Measurements from ENCODE around the gene PRKD2. TPM values are rescaled to one million over a fixed set of nuclear protein-coding genes. Genes with fewer than 3 reads are reported as not detected.
"Not testable (repeated sequence)": the region's sequence is repeated elsewhere in the genome, so short reads cannot be mapped to it uniquely, and the experiment has no call there.

The PRKD2 gene
- total and polyA plus RNA-seq, 2 of the 8 experiments (the other 6 are each of a cell fraction or from before 2014, with no cell fraction given) = 24.4 to 63.8 TPM

DNA sequence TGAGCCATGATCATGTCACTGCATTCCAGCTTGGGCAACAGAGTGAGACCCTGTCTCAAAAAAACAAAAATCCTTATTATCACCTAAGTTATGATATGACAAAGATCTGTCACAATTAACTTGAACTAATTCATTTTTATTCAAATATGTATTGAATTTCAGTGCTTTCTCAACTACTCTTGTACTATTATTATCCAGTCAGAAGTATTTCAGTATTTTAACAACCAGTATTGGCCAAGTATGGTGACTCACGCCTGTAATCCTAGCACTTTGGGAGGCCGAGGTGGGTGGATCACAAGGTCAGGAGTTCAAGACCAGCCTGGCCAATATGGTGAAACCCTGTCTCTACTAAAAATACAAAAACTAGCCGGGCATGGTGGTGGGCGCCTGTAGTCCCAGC, 44.0 kb upstream of the PRKD2 start:
- H2AFZ ChIP-seq (ENCODE audit: low read length); H2BK120ac ChIP-seq (replicated peaks; ENCODE audit: low read depth, low read length); H3K9ac ChIP-seq (replicated peaks in 1 of 4; ENCODE audit: extremely low read depth in 1 of 4, low read depth in 3 of 4, low read length in 3 of 4); H3K23me2 ChIP-seq (ENCODE audit: low read depth, low read length); H3K4me1 ChIP-seq (replicated peaks in 1 of 4; ENCODE audit: control insufficient read depth in 3 of 4, insufficient read depth in 4 of 4, low read length in 3 of 4); H4K91ac ChIP-seq (replicated peaks; ENCODE audit: insufficient read length, low read length); H3K36me3 ChIP-seq (ENCODE audit: control insufficient read depth in 2 of 4, insufficient read depth in 4 of 4, low read length in 3 of 4); H4K20me1 ChIP-seq (replicated peaks in 1 of 2; ENCODE audit: control insufficient read depth in 1 of 2, insufficient read depth in 2 of 2, low read length in 2 of 2); H3K27me3 ChIP-seq (replicated peaks in 1 of 4; ENCODE audit: control insufficient read depth in 3 of 4, extremely low read depth in 1 of 4, insufficient read depth in 3 of 4, low read length in 3 of 4); H2BK5ac ChIP-seq (ENCODE audit: low read depth, low read length); H4K8ac ChIP-seq (ENCODE audit: extremely low read depth, insufficient read depth, low read length); H2AK5ac ChIP-seq (ENCODE audit: low read depth, low read length); H4K5ac ChIP-seq (ENCODE audit: insufficient read length, low read depth, low read length); H3K23ac ChIP-seq (ENCODE audit: insufficient read length); H2BK12ac ChIP-seq (ENCODE audit: low read depth, low read length); H3K4ac ChIP-seq (replicated peaks; ENCODE audit: insufficient read length, low read depth, low read length); H3K27ac ChIP-seq (ENCODE audit: low read depth, low read length); H3K4me3 ChIP-seq (ENCODE audit: extremely low read depth in 1 of 4, insufficient read depth in 2 of 4, low read depth in 3 of 4, low read length in 4 of 4); DNase-seq (ENCODE audit: low read depth in 1 of 2, low spot score in 2 of 2); H3K4me2 ChIP-seq (ENCODE audit: insufficient read depth in 1 of 2, low read depth in 2 of 2, low read length in 2 of 2); H3K79me2 ChIP-seq (ENCODE audit: control insufficient read depth in 1 of 2, insufficient read depth in 2 of 2, low read length in 2 of 2); H3K18ac ChIP-seq (ENCODE audit: extremely low read depth, low read length); H2BK15ac ChIP-seq (ENCODE audit: low read length); FAIRE-seq; H2BK20ac ChIP-seq (ENCODE audit: low read length); H3K9me3 ChIP-seq (ENCODE audit: insufficient read depth in 2 of 2, low read depth in 1 of 2, low read length in 1 of 2); H3K79me1 ChIP-seq (ENCODE audit: low read depth, low read length); H3K56ac ChIP-seq (replicated peaks; ENCODE audit: insufficient read length, low read depth, low read length); H3K14ac ChIP-seq (ENCODE audit: insufficient read length): not testable (repeated sequence)
- POLR2A ChIA-PET (ENCODE audit: partially characterized antibody) = interaction anchor here (1.5 to 4.0 kb wide), 3 partner anchors 12 to 27 kb away, joined by 4 to 14 read pairs (median 5); partner anchors contain the start of gene SLC1A5
- WGBS, 2 experiments (ENCODE audit: extremely low coverage in 1 of 2, insufficient coverage in 1 of 2, insufficient read length in 1 of 2, insufficient replicate concordance in 2 of 2, low coverage in 1 of 2, low lambda C conversion rate in 2 of 2, missing lambda C conversion rate in 1 of 2) = 91% methylated on average over 4 of the region's 4 CpGs; no CpG with 5 or more reads in 1 of the 2 experiments
- CTCF ChIA-PET (ENCODE audit: partially characterized antibody) = interaction anchor here (1.0 to 1.2 kb wide), 2 partner anchors 19 to 80 kb away, joined by 3 to 4 read pairs; no protein-coding TSS in a partner anchor

Measured in H1 (cell line).